SH-SY5Y (cell line): ENCODE results near the gene PPT1.

Experiments
- GATA2 ChIP-seq: IDR thresholded peaks from 2 replicates; pipeline ENCODE4 v1.6.1; 2011; ENCODE audit warnings: mild to moderate bottlenecking, low read depth, low read length
- GATA3 ChIP-seq: IDR thresholded peaks from 2 replicates; pipeline ENCODE4 v1.6.1; 2011; ENCODE audit warnings: low read depth, mild to moderate bottlenecking, low read length, moderate library complexity

Gene PPT1

DNA sequence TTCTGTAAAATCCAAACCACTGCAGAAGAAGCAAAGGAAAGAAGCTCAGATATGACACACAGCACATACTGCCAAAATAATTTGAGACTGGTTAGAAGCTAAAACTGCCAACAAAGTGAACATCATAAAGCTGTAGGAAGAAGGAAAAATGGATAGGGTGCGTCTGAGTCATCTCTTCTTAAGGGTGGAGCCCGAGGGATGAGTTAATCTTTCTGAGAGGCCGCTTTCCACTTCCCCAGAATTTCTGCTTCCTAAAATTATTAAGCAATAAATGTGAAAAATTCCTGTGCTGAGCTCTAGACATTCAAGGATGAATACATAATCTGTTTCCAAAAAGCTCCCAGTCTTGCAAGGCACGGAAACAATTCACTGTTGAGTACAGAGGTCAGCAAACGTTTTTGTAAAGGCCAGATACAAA, 20.1 kb downstream of the PPT1 start:
- no peak for TF ChIP-seq GATA3
- no peak for TF ChIP-seq GATA2

DNA sequence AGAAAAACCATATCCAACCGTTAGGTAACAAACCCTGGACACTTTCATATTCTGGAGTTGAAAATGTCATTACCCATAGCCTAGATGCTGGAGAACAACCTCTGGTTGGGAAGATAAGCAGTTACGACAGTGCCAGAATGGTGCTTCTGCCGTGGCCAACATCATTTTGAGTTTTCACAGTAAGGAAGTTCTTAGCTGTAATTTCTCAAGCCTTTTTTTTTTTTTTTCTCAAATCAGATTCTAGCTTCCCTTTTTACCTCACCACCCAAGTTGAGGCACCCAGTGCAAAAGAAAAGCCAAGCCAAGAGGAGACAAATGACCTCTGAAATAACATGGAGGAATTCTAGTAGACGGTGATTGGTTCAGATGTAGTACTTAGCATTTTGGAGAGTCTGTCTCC, 21.8 kb downstream of the PPT1 start:
- TF ChIP-seq GATA2: no peak
- no peak for TF ChIP-seq GATA3

DNA sequence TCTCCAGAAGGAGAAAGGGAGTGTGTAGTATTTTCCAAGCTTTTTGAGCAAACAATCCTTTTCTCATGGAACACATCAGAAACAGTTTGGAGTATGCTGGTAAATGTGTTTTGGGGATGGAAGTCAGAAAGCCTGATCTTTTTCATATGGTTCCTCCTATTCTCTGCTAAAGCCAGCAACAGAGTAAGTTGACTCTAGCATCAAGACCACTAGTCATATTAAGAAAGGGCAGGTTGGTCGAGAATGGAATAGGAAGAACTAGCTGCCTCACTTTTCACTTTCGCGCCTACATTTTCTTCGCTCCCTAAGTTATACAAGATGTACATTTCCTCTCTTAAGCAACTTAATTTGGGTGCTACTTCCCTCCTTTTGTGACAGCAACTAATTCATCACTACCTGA, 24.0 kb downstream of the PPT1 start:
- TF ChIP-seq GATA2 (no peak), GATA3 (no peak)

DNA sequence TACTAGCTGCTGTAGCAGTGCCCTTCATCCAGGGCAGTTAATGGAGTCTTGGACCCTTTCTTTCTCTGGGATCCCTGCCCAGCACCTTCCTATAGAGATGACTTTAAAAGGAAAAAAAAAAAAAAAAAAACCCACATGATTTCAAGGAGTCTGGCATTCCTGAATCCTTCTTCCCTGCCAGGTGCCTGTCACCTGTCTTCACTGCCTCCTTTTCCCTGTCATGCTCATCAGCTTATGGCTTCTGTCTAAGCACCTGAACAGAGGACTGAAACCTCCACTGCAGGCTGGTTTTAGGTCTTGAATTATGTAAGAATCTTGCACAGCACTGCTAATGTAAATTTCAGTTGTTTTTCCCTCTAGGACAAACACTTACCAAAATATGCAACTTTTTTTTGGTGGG, 24.9 kb downstream of the PPT1 start:
- TF ChIP-seq GATA2 (no peak), GATA3 (no peak)

DNA sequence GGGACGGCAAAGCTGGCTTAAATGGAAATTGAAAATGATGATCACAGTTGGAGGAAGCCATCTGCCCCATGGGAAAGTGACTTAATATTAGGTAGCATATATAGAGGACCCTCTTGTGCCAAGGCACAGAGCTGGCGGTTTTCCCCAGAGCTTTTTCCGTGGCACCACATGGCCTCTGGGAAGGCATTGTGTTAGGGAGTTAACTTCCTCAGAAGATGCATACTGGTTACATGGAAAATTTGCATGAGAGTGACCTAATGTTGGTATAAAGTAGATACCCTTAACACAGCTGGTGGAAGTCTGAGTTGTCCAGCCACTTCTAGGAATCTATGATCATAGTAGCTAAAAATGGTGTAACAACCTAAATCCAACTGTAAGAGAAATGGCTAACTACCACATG, 29.2 kb downstream of the PPT1 start:
- TF ChIP-seq GATA3: no peak
- no peak for TF ChIP-seq GATA2

DNA sequence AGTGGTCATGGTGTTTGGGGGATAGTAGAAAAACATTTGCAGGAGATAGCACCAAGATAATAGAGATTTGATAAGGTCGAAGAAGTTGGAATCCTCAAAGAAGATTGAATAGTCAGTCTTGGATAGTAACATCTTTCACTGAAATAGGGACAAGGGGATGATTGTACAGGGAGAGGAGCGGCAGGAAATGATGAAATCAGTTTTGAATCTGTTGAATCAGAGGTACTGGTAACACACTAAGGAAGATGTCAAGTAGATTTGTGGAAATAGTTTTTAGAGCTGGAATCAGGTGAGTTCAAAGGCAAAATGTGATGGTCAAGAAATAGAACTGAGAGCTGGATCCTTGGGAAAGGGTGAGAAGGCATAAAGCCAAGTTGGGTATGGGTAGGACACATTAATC, 30.0 kb downstream of the PPT1 start:
- no peak for TF ChIP-seq GATA3

DNA sequence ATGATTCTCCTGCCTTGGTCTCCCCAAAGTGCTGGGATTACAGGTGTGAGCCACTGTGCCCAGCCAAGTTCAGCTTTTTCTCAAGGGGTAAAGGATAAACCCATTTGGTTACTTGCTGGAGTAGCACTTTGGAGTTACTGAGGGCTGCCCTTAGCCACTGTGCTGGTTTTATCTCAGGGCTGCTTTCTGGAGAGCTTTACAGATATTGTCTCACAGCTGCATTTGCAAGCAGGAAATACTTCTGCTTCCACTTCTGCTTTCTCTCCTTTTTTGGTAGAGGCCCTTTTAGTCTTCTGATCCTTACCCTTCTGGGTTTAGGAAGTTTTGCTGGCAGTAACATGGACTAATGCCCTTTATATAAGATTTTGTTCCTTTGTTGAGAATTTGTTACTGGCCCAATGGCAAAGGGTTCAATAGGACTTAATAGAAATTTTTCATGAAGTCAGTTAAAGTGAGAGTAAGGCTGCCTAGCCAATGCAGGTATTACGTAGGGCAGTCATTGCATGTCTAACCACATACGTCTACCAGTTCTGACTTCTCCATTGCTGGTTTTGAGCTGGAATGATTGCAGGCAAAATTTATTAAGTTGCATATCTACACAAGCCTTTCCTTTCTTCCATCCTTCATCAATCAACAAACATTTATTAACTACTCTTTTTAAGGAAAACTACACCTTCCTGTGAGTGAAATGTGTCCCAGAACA, 32.1 kb downstream of the PPT1 start:
- TF ChIP-seq GATA2 (no peak), GATA3 (no peak)

DNA sequence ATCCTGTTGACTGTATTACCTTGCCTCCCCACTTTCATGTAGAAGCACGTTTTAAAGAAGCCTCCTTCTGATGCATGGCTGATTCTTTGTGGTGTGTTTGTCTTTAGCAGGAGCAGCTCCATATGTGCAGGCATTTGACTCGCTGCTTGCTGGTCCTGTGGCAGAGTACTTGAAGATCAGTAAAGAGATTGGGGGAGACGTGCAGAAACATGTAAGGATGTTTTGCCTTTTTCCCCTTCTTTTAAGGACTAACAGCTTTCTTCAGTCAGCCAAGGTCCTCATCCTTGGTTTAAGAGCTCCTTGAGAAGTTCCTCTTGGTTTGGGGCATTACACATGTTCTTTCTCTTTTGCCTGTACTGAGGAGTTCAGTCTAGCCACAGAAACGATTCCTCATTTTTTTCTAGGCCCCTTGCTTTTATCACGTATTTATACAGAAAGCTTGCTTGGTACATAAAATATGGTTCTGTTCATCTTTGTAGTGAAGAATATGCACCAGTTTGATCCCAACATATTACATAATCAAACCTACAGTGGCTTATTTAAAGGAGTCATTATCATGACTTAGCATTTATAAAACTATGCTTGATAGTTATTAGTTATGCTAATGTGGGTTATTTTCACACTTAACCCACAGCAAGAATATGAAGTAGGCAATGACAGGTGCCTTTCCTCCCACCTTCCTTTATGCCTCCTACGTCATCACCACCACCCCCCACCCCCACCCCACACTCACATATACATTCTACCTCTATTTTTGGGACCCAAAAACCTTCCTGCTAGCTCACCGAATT, 36.9 kb downstream of the PPT1 start:
- TF ChIP-seq GATA2: no peak
- TF ChIP-seq GATA3: no peak

DNA sequence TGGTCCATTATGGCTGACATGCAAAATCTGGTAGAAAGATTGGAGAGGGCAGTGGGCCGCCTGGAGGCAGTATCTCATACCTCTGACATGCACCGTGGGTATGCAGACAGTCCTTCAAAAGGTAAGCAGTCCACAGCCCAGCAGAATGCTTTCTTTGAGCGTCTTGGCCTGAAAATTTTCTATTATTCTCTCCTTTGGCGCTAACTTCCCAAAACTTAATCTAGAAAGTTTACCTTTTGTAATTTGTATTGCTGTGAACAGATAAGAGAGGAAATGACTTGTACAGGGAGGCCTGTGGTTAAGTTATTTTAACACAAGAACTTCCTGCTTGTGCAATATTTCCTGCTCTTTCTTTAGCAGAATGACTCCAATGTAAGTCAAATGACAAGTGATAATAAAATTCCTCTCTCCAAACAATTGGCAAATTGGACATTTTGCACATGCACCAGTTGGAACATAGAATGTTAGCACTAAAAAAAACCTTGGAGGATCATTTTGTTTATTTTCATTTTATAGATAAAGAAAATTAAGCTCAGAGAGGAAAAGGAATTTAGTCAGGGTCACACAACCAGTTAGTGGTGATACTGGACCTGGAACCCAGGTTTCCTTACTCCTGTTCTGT, 37.6 kb downstream of the PPT1 start:
- TF ChIP-seq GATA3: no peak
- no peak for TF ChIP-seq GATA2

DNA sequence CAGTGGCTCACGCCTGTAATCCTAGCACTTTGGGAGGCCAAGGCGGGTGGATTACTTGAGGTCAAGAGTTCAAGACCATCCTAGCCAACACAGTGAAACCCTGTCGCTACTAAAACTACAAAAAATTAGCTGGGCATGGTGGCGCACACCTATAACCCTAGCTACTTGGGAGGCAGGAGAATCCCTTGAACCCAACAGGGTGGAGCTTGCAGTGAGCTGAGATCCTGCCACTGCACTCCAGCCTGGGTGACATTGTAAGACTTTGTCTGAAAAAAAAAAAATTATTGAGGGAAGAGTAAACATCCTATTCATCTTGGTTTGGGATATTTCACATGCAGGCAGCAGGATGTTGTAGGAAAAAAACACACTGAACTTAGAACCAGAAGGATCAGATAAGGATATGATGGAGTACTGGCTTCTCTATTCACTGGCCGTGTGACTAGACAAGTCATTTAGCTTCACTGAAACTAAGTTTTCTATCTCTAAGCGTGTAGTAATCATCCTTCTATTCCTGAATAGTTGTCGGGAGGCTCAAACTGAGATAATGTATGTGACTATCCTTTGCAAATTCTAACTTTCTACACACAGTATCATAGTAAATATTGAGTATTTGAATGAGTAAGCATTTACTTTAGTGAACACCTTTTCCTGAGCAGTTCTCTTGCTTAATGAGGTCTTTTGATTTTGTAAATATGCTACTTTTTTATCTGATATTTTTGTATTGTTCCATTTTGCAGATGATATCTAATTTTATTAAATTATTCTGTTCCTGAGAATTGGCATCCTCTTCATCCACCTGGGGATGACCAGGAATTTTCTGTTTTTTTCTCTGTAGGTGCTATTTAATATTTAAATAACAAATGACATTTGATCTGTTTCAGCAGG, 38.4 kb downstream of the PPT1 start:
- TF ChIP-seq GATA2: no peak
- no peak for TF ChIP-seq GATA3

DNA sequence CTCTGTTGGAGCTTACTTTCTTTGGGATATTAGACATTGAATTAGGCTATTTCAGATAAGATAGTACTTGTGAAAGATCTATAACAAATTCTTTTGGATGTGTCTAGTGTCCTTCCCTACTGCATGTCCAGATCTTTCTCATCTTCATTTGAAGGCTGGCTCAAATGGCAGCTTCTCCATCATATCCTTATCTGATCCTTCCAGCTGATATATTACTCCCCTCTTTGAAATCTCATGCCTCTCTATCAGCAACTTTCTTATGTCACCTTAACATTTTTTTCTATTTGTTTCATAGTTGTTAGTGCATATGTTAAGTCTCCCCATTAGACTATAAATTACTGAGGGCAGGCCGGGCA, 39.0 kb downstream of the PPT1 start:
- TF ChIP-seq GATA3: no peak

DNA sequence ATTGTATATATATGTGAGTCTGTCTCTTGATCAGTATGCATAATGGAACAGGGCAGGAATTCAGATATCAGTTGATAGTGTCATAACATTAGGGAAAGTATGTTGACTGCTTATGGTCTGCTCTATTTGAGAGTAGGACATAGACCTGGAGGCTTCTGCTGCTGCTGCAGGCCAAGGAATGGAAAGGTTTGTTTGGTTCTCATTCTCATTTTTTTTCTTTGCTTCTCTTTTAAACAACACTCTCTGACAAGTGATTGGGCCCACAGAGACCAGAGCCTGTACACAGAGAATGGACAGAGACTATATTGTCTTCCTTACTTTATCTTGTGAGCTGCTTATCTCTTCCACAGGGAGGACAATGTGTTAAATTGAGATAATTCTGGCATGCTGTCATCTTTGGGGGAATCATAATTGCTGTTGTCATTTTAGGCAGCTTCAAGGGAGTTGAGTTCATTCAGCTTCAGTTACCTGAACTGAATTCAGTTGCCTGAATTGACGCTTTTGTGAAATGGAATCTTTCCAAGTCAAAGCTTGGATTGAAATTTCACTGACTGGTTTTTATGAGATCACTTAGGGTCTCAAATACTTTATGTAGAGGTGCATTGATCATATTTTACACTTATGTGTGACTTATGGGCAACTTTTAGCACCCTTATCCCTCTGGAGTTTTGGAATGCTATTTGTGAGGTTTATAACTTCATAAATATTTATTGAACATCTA, 39.6 kb downstream of the PPT1 start:
- TF ChIP-seq GATA2 (no peak), GATA3 (no peak)

DNA sequence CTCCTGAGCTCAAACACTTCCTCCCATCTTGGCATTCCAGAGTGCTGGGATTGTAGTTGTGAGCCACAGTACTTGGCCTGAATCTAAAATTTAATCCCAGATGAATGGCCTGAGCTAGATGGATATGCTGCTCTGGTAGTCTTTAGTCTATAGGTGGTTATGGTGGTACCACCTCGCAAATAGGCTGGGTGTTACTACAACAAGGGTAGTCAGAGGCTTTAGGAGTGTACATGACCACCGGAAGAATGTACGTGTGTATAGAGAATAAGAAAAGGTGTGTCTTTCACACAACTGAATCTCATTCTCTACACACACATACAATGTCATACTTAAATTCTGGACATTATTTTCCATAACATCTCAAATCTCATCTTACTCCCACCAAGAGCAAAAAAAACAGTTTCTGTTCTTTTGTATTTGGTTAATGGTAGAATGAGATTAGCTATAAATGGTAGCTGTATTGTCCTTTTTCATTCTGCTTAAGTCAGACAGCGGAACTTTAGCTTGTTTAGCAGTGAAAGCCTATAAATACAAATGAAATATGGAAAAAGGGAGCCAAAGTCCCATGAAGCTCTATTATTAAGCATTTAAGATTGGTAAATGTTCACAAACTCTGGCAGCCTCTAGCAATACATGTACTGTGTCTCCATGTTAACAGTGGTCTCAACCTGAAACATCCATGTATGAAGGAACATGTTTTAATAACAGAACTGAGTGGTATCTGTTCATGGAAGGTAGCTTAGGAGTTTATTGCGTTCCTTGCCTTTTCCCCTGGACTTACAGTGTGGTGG, 40.3 kb downstream of the PPT1 start:
- TF ChIP-seq GATA3: no peak
- TF ChIP-seq GATA2: no peak
